Body of pancreas (tissue), 4 donors: ENCODE data around the gene MASP1. TPM values are rescaled to one million over a fixed set of nuclear protein-coding genes. Genes with fewer than 3 reads are reported as not detected.

Source experiments
- ATAC-seq: fragments of 150-250 bp; one replicate; pipeline ENCODE4 v1.9.1; 2016
- DNase-seq, 4 donors: peaks; one replicate each; pipeline ENCODE4 v3.0.0-alpha.2; 2019
- H3K27ac ChIP-seq, 4 donors: fragments of 200-600 bp; sonication (generic); 1 replicate in 3 of 4; 2 replicates in 1 of 4; pipeline versions ENCODE4 v1.5.1 to v1.6.1; 2016 to 2019; ENCODE audit warnings: mild to moderate bottlenecking in 1 of 4, mixed read lengths in 1 of 4, moderate library complexity in 1 of 4
- H3K27me3 ChIP-seq, 2 donors: fragments of 200-600 bp; sonication (generic); one replicate each; pipeline ENCODE4 v1.6.0; 2016; ENCODE audit warnings: mild to moderate bottlenecking in 1 of 2
- H3K36me3 ChIP-seq, 2 donors: fragments of 200-600 bp; sonication (generic); replicated peaks in 1 of 2; 2 replicates each; pipeline ENCODE4 v1.5.1; 2016; ENCODE audit warnings: low read depth in 2 of 2; ENCODE audit not compliant: insufficient read depth in 1 of 2
- H3K4me1 ChIP-seq: fragments of 200-600 bp; sonication (generic); one replicate; pipeline ENCODE4 v1.6.0; 2016
- H3K4me3 ChIP-seq, 2 donors: fragments of 200-600 bp; sonication (generic); 1 replicate in 1 of 2; 2 replicates in 1 of 2; pipeline ENCODE4 v1.5.1; 2016 to 2019
- H3K9me3 ChIP-seq, 3 donors: fragments of 200-600 bp; sonication (generic); 1 replicate in 2 of 3; 2 replicates in 1 of 3; pipeline ENCODE4 v1.5.1; 2016
- POLR2A ChIP-seq, 3 donors: fragments of 450-650 bp; IDR thresholded peaks; one replicate each; pipeline ENCODE4 v1.6.1; 2016; ENCODE audit warnings: antibody characterized with exemption in 3 of 3, mild to moderate bottlenecking in 2 of 3
- WGBS, 2 donors: methylation state at CpG; one replicate each; pipeline ENCODE4 v1.1.5; 2017; 5-methylcytosine and 5-hydroxymethylcytosine counted together
- intact Hi-C: fragments of 100-400 bp; cut with DNase I; formaldehyde crosslinking; loops from one replicate; pipeline ENCODE4 v1.15.1; 2023
- total RNA-seq, 2 donors: library from RNA; depleted of rRNA; stranded (reverse); fragments of >200 nt; gene quantifications; one replicate each; pipeline ENCODE4 v1.1.0, GENCODE V29; 2016
- TF ChIP-seq, protein P1 (sequence below), 7 experiments: fragments of 450-650 bp in 4 of 7; fragments of 200-600 bp in 3 of 7; sonication (generic) in 3 of 7; IDR thresholded peaks; one replicate each; pipeline ENCODE4 v1.5.1; 2016 to 2019; ENCODE audit warnings: antibody characterized with exemption in 7 of 7

Gene MASP1
- total RNA-seq, 2 donors from 2014 or later = 2.3 TPM; not detected in 1

DNA sequence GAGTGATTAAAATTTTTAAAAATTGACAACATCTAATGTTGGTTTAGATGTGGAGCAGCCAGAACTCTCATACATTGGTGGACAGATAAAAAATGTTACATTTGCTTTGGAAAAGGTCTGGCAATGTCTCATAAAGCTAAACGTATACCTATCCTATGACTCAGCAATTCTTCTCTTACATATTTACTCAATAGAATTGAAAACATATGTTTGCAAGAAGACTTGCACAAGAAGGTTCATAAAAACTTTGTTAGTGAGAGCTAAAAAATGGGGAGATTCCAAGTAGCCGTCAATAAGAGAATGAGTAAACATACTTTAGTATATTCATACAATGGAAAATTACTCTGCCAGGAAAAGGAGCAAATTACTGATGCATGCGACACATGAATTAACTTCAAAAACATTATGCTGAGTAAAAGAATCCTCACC is 30.0 kb downstream of the MASP1 start:
- Histone ChIP-seq H3K27ac (no peak overlapping the region), H3K4me1 (peaks cover 27% of the 10 kb centered on the region), H3K9me3 (no peaks in the 10 kb centered on the region), H3K27me3 (no peaks in the 10 kb centered on the region), H3K36me3 (no peaks in the 10 kb centered on the region), H3K4me3 (no peak overlapping the region)
- DNase-seq (no peak), ATAC-seq (no peak)
- TF ChIP-seq, protein P1, sequence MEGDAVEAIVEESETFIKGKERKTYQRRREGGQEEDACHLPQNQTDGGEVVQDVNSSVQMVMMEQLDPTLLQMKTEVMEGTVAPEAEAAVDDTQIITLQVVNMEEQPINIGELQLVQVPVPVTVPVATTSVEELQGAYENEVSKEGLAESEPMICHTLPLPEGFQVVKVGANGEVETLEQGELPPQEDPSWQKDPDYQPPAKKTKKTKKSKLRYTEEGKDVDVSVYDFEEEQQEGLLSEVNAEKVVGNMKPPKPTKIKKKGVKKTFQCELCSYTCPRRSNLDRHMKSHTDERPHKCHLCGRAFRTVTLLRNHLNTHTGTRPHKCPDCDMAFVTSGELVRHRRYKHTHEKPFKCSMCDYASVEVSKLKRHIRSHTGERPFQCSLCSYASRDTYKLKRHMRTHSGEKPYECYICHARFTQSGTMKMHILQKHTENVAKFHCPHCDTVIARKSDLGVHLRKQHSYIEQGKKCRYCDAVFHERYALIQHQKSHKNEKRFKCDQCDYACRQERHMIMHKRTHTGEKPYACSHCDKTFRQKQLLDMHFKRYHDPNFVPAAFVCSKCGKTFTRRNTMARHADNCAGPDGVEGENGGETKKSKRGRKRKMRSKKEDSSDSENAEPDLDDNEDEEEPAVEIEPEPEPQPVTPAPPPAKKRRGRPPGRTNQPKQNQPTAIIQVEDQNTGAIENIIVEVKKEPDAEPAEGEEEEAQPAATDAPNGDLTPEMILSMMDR (IDR thresholded peaks at IDR 0.05) = no peak
- TF ChIP-seq POLR2A (IDR thresholded peaks at IDR 0.05) = no peak
- WGBS, 2 donors = 66 to 68% methylated on average over 3 of the region's 3 CpGs
- intact Hi-C loops = no loop called here

DNA sequence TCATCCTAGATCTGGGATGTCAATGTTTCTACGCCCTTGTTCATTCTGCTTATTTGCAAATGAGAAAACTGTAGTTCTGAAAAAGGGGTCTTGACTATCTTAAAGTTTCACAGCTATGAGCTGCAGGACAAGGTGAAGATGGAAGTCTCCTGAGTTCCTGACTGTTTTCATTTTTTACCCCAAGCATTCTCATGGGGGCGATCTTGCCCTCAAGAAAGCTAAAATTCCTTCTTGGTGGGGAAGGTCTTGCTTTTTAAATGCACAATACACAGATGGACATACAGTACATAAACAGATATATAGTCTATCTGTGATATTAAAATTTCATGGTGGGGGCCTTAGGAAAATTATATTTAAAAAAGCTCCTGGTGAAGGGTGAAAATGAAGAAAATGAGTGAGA is 32.4 kb downstream of the MASP1 start:
- WGBS, 2 donors = 42 to 83% methylated on average over 2 of the region's 2 CpGs
- TF ChIP-seq, protein P1 (IDR thresholded peaks at IDR 0.05) = no peak
- no peak for TF ChIP-seq POLR2A (IDR thresholded peaks at IDR 0.05)
- peaks cover 17% of the 10 kb centered on the region for H3K4me1 ChIP-seq

DNA sequence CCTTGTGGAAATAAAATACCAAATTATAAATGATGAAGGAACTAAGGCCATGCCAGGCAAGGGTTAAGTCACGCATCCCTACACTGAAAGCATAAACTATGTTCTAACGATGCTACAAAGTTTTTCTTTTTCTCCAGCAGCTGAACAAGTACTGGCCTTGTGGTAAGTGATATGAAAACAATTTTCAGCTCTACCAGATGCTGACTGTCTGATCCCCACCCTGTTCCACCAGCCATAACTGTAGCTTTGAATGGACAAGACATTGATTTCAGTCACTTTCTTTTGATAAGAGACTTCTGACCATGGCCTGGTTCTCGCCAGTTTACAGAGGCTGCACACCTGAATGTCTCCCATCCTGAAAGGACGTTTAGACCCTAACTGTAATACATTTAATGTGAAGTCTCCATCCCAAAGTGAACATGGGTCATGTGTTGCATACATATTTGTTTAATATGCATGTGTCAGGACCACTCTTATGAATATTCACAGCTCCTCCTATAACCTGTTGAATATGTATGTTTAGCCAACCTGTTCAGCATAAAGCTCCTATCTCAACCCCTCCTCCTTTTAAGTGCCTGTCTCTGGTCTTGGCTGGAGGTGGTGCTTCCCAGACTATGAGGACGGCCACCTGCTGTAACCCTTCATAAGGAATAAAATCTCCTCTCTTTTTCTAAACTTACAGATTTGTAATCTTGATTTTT is 33.4 kb downstream of the MASP1 start:
- peaks cover 7% of the 10 kb centered on the region for H3K4me1 ChIP-seq
- 59 to 63% methylated on average over 5 of the region's 5 CpGs for WGBS, 2 donors
- ATAC-seq (no peak), DNase-seq (no peak)
- no peaks in the 10 kb centered on the region for H3K9me3 ChIP-seq
- TF ChIP-seq, protein P1 (IDR thresholded peaks at IDR 0.05) = no peak
- no peak for TF ChIP-seq POLR2A (IDR thresholded peaks at IDR 0.05)
- no peaks in the 10 kb centered on the region for H3K27me3 ChIP-seq
- no peak overlapping the region for H3K27ac ChIP-seq
- no peak overlapping the region for H3K4me3 ChIP-seq
- H3K36me3 ChIP-seq = no peaks in the 10 kb centered on the region
- intact Hi-C loops = no loop called here

More for the DNA sequence above, 32.4 kb downstream of the MASP1 start:
- no peaks in the 10 kb centered on the region for H3K27me3 ChIP-seq
- H3K4me3 ChIP-seq = no peak overlapping the region
- no peaks in the 10 kb centered on the region for H3K9me3 ChIP-seq
- intact Hi-C loops = no loop called here
- no peak overlapping the region for H3K27ac ChIP-seq
- no peaks in the 10 kb centered on the region for H3K36me3 ChIP-seq
- ATAC-seq (no peak), DNase-seq (no peak)

DNA sequence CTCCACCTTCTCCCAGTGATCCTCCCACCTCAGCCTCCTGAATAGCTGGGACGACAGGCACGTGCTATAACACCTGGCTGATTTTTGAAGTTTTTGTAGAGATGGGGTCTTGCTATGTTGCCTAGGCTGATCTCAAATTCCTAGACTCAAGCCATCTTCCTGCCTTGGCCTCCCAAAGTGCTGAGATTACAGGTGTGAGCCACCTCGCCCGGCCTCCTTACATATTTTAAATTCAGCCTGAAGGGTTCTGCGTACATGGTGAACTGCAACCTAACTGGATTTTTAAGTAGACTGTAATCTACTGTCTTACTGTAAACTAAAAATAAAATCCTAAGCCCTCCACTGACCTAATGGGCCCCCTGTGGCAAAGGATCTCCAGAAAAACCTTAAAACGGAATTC is 34.1 kb downstream of the MASP1 start:
- Histone ChIP-seq H3K4me1 (peaks cover 4% of the 10 kb centered on the region), H3K4me3 (no peak overlapping the region), H3K36me3 (no peaks in the 10 kb centered on the region), H3K9me3 (no peaks in the 10 kb centered on the region), H3K27ac (no peak overlapping the region), H3K27me3 (no peaks in the 10 kb centered on the region)
- intact Hi-C loops = no loop called here
- 92% methylated on average over 6 of the region's 6 CpGs for WGBS, 2 donors
- DNase-seq (no peak), ATAC-seq (no peak)
- no peak for TF ChIP-seq POLR2A (IDR thresholded peaks at IDR 0.05)
- TF ChIP-seq, protein P1 (IDR thresholded peaks at IDR 0.05) = no peak

DNA sequence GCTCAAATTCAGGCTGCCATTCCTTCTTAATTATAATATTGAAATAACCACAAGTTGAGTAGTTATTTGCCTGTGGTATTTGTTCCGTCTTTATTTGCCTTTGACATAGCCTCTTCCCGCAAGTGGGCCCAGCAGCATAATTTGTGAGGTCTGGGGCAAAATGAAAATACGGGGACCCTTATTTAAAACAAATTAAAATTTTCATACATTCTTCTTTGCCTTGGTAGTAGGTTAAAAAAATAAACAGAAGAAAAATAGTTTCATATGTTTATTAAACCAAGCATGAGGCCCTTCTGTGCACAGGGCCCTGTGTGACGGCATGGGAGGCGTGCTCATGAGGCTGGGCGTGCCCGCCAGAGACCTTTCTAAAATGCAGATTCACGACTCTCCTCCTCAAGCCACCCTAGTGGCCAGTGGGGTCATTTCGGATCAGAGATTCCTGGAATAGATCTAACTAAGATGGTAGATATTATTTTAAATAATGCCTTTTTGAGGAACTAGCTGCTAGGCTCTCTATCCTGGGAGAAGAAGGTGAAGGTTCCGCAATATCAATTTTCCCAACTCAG is 35.4 kb downstream of the MASP1 start:
- DNase-seq (no peak), ATAC-seq (no peak)
- Histone ChIP-seq H3K27ac (peak overlapping the region in 2 of 4 donors; percentile 11 to 58), H3K9me3 (no peaks in the 10 kb centered on the region), H3K4me1 (peaks cover 4% of the 10 kb centered on the region), H3K36me3 (no peaks in the 10 kb centered on the region), H3K27me3 (no peaks in the 10 kb centered on the region), H3K4me3 (no peak overlapping the region)
- WGBS, 2 donors = 86 to 87% methylated on average over 10 of the region's 10 CpGs
- intact Hi-C loops = no loop called here
- TF ChIP-seq, protein P1 (IDR thresholded peaks at IDR 0.05) = no peak
- TF ChIP-seq POLR2A (IDR thresholded peaks at IDR 0.05) = no peak
